Kidney (tissue), 14 donors: ENCODE results near the gene FLYWCH1. TPM values are rescaled to one million over a fixed set of nuclear protein-coding genes. Genes with fewer than 3 reads are reported as not detected.
"Not testable (repeated sequence)": the region's sequence is repeated elsewhere in the genome, so short reads cannot be mapped to it uniquely, and the experiment has no call there.

ENCODE experiments used
- DNase-seq, 5 donors: peaks; one replicate each; pipeline ENCODE4 v3.0.0-alpha.2; 2013 to 2020
- FAIRE-seq: peaks from 2 replicates; lab custom pipeline; 2012; peaks lifted over from hg19 to GRCh38; lab: Jason Lieb, UNC
- H3K27ac ChIP-seq, 2 donors: one replicate each; pipeline ENCODE4 v1.7.0; 2013; ENCODE audit warnings: low read depth in 2 of 2, low read length in 2 of 2, inconsistent platforms in 1 of 2
- H3K27me3 ChIP-seq: one replicate; pipeline ENCODE4 v1.7.1; 2013; ENCODE audit warnings: low read length, inconsistent platforms; ENCODE audit not compliant: control insufficient read depth, insufficient read depth
- H3K36me3 ChIP-seq, 3 donors: one replicate each; pipeline versions ENCODE4 v1.7.0 to v1.7.1; 2013; ENCODE audit warnings: low read length in 3 of 3, control low read depth in 1 of 3, inconsistent platforms in 1 of 3; ENCODE audit not compliant: insufficient read depth in 3 of 3, control insufficient read depth in 2 of 3
- H3K4me1 ChIP-seq, 3 donors: one replicate each; pipeline versions ENCODE4 v1.7.0 to v1.7.1; 2013; ENCODE audit warnings: low read length in 3 of 3, inconsistent platforms in 1 of 3, low read depth in 1 of 3; ENCODE audit not compliant: control insufficient read depth in 2 of 3, insufficient read depth in 2 of 3
- H3K4me3 ChIP-seq, 3 donors: one replicate each; pipeline versions ENCODE4 v1.7.0 to v1.8.1; 2013; ENCODE audit warnings: low read length in 3 of 3, control low read depth in 1 of 3, inconsistent platforms in 1 of 3
- H3K9ac ChIP-seq, 3 donors: one replicate each; pipeline versions ENCODE4 v1.7.0 to v1.7.1; 2013; ENCODE audit warnings: low read length in 3 of 3, control low read depth in 1 of 3, inconsistent platforms in 1 of 3
- H3K9me3 ChIP-seq, 3 donors: one replicate each; pipeline versions ENCODE4 v1.7.0 to v1.7.1; 2013; ENCODE audit warnings: low read length in 3 of 3, control low read depth in 1 of 3, inconsistent platforms in 1 of 3; ENCODE audit not compliant: control insufficient read depth in 2 of 3, insufficient read depth in 1 of 3
- intact Hi-C: fragments of 100-400 bp; cut with DNase I; formaldehyde crosslinking; loops from one replicate; pipeline ENCODE4 v1.11.1; 2022
- polyA plus RNA-seq: library from polyadenylated mRNA; stranded (reverse); fragments of 350-450 nt; fragmentation: Illumina TruSeq; extraction: RNeasy Lipid Tissue Mini Kit (QIAGEN cat#74804); gene quantifications from one replicate; pipeline ENCODE4 v1.2.3, GENCODE V29; 2014; ENCODE audit warnings: low read depth, low replicate concordance; ENCODE audit not compliant: insufficient read depth
- total RNA-seq: library from RNA; stranded (reverse); fragmentation: NEBNext Ultra II Directional; extraction: Animal tissue kit (Norgen Biotek cat#: 25700); gene quantifications from one replicate; pipeline ENCODE4 v1.2.1, GENCODE V29; 2021
- TF ChIP-seq, protein P1 (sequence below): IDR thresholded peaks from 3 replicates; pipeline ENCODE4 v1.5.1; 2012; ENCODE audit warnings: mild to moderate bottlenecking, moderate library complexity, borderline replicate concordance; ENCODE audit not compliant: insufficient read depth; ENCODE audit errors: extremely low read depth
- donor health status: control.
- donor health status: control.
- donor health status: control.
- donor health status: control.
- donor health status: control.
- donor health status: DM: yes; HTN: yes; CAD: no.
- donor health status: Normal renal cell carcinoma (clear cell type).

The FLYWCH1 gene
- total and polyA plus RNA-seq, 2 donors from 2014 or later, result 24.5 to 36.8 TPM

- H3K9ac ChIP-seq, result no peak overlapping the region
- TF ChIP-seq, protein P1, sequence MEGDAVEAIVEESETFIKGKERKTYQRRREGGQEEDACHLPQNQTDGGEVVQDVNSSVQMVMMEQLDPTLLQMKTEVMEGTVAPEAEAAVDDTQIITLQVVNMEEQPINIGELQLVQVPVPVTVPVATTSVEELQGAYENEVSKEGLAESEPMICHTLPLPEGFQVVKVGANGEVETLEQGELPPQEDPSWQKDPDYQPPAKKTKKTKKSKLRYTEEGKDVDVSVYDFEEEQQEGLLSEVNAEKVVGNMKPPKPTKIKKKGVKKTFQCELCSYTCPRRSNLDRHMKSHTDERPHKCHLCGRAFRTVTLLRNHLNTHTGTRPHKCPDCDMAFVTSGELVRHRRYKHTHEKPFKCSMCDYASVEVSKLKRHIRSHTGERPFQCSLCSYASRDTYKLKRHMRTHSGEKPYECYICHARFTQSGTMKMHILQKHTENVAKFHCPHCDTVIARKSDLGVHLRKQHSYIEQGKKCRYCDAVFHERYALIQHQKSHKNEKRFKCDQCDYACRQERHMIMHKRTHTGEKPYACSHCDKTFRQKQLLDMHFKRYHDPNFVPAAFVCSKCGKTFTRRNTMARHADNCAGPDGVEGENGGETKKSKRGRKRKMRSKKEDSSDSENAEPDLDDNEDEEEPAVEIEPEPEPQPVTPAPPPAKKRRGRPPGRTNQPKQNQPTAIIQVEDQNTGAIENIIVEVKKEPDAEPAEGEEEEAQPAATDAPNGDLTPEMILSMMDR, result no peak
- H3K4me1 ChIP-seq, result peaks cover 0 to 2% (median 0%) of the 10 kb centered on the region in 3 donors
- no peaks in the 10 kb centered on the region for H3K27me3 ChIP-seq
- FAIRE-seq (no peak), DNase-seq (no peak)
- H3K9me3 ChIP-seq, result no peaks in the 10 kb centered on the region
- no peak overlapping the region for H3K4me3 ChIP-seq
- intact Hi-C loops, result no loop called here
- H3K27ac ChIP-seq, result no peak overlapping the region
- peaks cover 0 to 5% (median 0%) of the 10 kb centered on the region in 3 donors for H3K36me3 ChIP-seq
These were observed 18.5 kb downstream of the FLYWCH1 start for GRCh38 chr16:2930236-2930635.

- not testable (repeated sequence) for H3K36me3 ChIP-seq
These were observed 19.6 kb downstream of the FLYWCH1 start for GRCh38 chr16:2931231-2931914.

DNA sequence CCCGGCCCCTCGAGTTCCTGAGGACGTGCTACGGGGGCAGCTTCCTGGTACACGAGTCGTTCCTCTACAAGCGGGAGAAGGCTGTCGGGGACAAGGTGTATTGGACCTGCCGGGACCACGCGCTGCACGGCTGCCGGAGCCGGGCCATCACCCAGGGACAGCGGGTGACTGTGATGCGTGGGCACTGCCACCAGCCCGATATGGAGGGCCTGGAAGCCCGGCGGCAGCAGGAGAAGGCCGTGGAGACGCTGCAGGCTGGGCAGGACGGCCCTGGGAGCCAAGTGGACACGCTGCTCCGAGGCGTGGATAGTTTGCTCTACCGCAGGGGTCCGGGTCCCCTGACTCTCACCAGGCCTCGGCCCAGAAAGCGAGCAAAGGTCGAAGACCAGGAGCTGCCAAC, 21.4 kb downstream of the FLYWCH1 start:
- DNase-seq (no peak), FAIRE-seq (no peak)
- no peaks in the 10 kb centered on the region for H3K9me3 ChIP-seq
- no peak overlapping the region for H3K27ac ChIP-seq
- H3K27me3 ChIP-seq, result no peaks in the 10 kb centered on the region
- intact Hi-C loops, result no loop called here
- TF ChIP-seq, protein P1, result no peak
- peaks cover 0 to 9% (median 5%) of the 10 kb centered on the region in 3 donors for H3K36me3 ChIP-seq
- no peak overlapping the region for H3K4me3 ChIP-seq
- no peaks in the 10 kb centered on the region for H3K4me1 ChIP-seq
- H3K9ac ChIP-seq, result no peak overlapping the region

More at GRCh38 chr16:2931231-2931914, 19.6 kb downstream of the FLYWCH1 start:
- H3K4me3 ChIP-seq, H3K27me3 ChIP-seq, H3K27ac ChIP-seq, FAIRE-seq, H3K4me1 ChIP-seq, H3K9me3 ChIP-seq, H3K9ac ChIP-seq, intact Hi-C loops, DNase-seq: not testable (repeated sequence)

- no peaks in the 10 kb centered on the region for H3K27me3 ChIP-seq
- no peaks in the 10 kb centered on the region for H3K9me3 ChIP-seq
- DNase-seq (no peak), FAIRE-seq (no peak)
- H3K27ac ChIP-seq, result no peak overlapping the region
- H3K4me3 ChIP-seq, result no peak overlapping the region
- no peaks in the 10 kb centered on the region for H3K4me1 ChIP-seq
- TF ChIP-seq, protein P1, result no peak
- H3K36me3 ChIP-seq, result peaks cover 0 to 9% (median 5%) of the 10 kb centered on the region in 3 donors
- H3K9ac ChIP-seq, result no peak overlapping the region
- intact Hi-C loops, result no loop called here
These were observed 22.0 kb downstream of the FLYWCH1 start for GRCh38 chr16:2933701-2934100.
